Muscle layer of duodenum (tissue), 2 donors: ENCODE data around the gene CAMK2B.

Experiments
- H3K27ac ChIP-seq: one replicate; pipeline ENCODE4 v1.7.0; 2013; ENCODE audit warnings: mild to moderate bottlenecking, low read length
- H3K27me3 ChIP-seq: one replicate; pipeline ENCODE4 v1.7.0; 2013; ENCODE audit warnings: low read depth, mild to moderate bottlenecking, control low read depth, low read length
- H3K36me3 ChIP-seq, 2 donors: one replicate each; pipeline ENCODE4 v1.7.0; 2013; ENCODE audit warnings: low read length in 2 of 2, control low read depth in 1 of 2, mild to moderate bottlenecking in 1 of 2; ENCODE audit not compliant: insufficient read depth in 2 of 2, control insufficient read depth in 1 of 2
- H3K4me1 ChIP-seq, 2 donors: one replicate each; pipeline ENCODE4 v1.7.0; 2013; ENCODE audit warnings: low read length in 2 of 2, mild to moderate bottlenecking in 2 of 2, control low read depth in 1 of 2, moderate library complexity in 1 of 2; ENCODE audit not compliant: insufficient read depth in 2 of 2, control insufficient read depth in 1 of 2
- H3K4me3 ChIP-seq, 2 donors: one replicate each; pipeline ENCODE4 v1.7.0; 2013; ENCODE audit warnings: low read length in 2 of 2, low read depth in 1 of 2, mild to moderate bottlenecking in 1 of 2
- H3K9me3 ChIP-seq, 2 donors: one replicate each; pipeline ENCODE4 v1.7.0; 2013; ENCODE audit warnings: low read length in 2 of 2, control low read depth in 1 of 2, mild to moderate bottlenecking in 1 of 2; ENCODE audit not compliant: control insufficient read depth in 1 of 2
- donor health status: healthy.

The CAMK2B gene

GRCh38 chr7:44277391-44277790, 48.0 kb downstream of the CAMK2B start:
- H3K9me3 ChIP-seq = no peaks in the 10 kb centered on the region
- no peaks in the 10 kb centered on the region for H3K27me3 ChIP-seq
- H3K36me3 ChIP-seq = no peaks in the 10 kb centered on the region
- no peak overlapping the region for H3K4me3 ChIP-seq
- no peaks in the 10 kb centered on the region for H3K4me1 ChIP-seq
- H3K27ac ChIP-seq = no peak overlapping the region

GRCh38 chr7:44276571-44277221, 48.7 kb downstream of the CAMK2B start:
- H3K36me3 ChIP-seq = no peaks in the 10 kb centered on the region
- H3K27ac ChIP-seq = no peak overlapping the region
- no peaks in the 10 kb centered on the region for H3K9me3 ChIP-seq
- H3K27me3 ChIP-seq = no peaks in the 10 kb centered on the region
- H3K4me3 ChIP-seq = no peak overlapping the region
- no peaks in the 10 kb centered on the region for H3K4me1 ChIP-seq

- H3K4me1 ChIP-seq = no peaks in the 10 kb centered on the region
- H3K9me3 ChIP-seq = no peaks in the 10 kb centered on the region
- no peak overlapping the region for H3K27ac ChIP-seq
- no peaks in the 10 kb centered on the region for H3K36me3 ChIP-seq
- no peak overlapping the region for H3K4me3 ChIP-seq
- no peaks in the 10 kb centered on the region for H3K27me3 ChIP-seq
These were observed 49.3 kb downstream of the CAMK2B start for GRCh38 chr7:44275957-44276570.

GRCh38 chr7:44275146-44275545, 50.2 kb downstream of the CAMK2B start:
- H3K36me3 ChIP-seq = no peaks in the 10 kb centered on the region
- H3K4me1 ChIP-seq = no peaks in the 10 kb centered on the region
- no peak overlapping the region for H3K27ac ChIP-seq
- no peaks in the 10 kb centered on the region for H3K9me3 ChIP-seq
- H3K27me3 ChIP-seq = no peaks in the 10 kb centered on the region
- no peak overlapping the region for H3K4me3 ChIP-seq

GRCh38 chr7:44274623-44274975, 50.8 kb downstream of the CAMK2B start:
- no peaks in the 10 kb centered on the region for H3K27me3 ChIP-seq
- no peak overlapping the region for H3K4me3 ChIP-seq
- H3K4me1 ChIP-seq = no peaks in the 10 kb centered on the region
- H3K9me3 ChIP-seq = no peaks in the 10 kb centered on the region
- no peaks in the 10 kb centered on the region for H3K36me3 ChIP-seq
- H3K27ac ChIP-seq = no peak overlapping the region

GRCh38 chr7:44273681-44274622, 51.4 kb downstream of the CAMK2B start:
- no peak overlapping the region for H3K4me3 ChIP-seq
- no peaks in the 10 kb centered on the region for H3K9me3 ChIP-seq
- H3K36me3 ChIP-seq = no peaks in the 10 kb centered on the region
- no peak overlapping the region for H3K27ac ChIP-seq
- H3K27me3 ChIP-seq = no peaks in the 10 kb centered on the region
- no peaks in the 10 kb centered on the region for H3K4me1 ChIP-seq

- H3K9me3 ChIP-seq = no peaks in the 10 kb centered on the region
- H3K27me3 ChIP-seq = no peaks in the 10 kb centered on the region
- H3K36me3 ChIP-seq = no peaks in the 10 kb centered on the region
- no peak overlapping the region for H3K4me3 ChIP-seq
- no peak overlapping the region for H3K27ac ChIP-seq
- no peaks in the 10 kb centered on the region for H3K4me1 ChIP-seq
These were observed 52.4 kb downstream of the CAMK2B start for GRCh38 chr7:44272981-44273380.

- no peaks in the 10 kb centered on the region for H3K4me1 ChIP-seq
- H3K36me3 ChIP-seq = no peaks in the 10 kb centered on the region
- no peak overlapping the region for H3K27ac ChIP-seq
- H3K4me3 ChIP-seq = no peak overlapping the region
- no peaks in the 10 kb centered on the region for H3K9me3 ChIP-seq
- no peaks in the 10 kb centered on the region for H3K27me3 ChIP-seq
These were observed 52.9 kb downstream of the CAMK2B start for GRCh38 chr7:44272456-44272855.

- Histone ChIP-seq H3K36me3 (no peaks in the 10 kb centered on the region), H3K27ac (no peak overlapping the region), H3K4me1 (no peaks in the 10 kb centered on the region), H3K4me3 (no peak overlapping the region), H3K27me3 (no peaks in the 10 kb centered on the region), H3K9me3 (no peaks in the 10 kb centered on the region)
These were observed 55.4 kb downstream of the CAMK2B start for GRCh38 chr7:44269943-44270493.

GRCh38 chr7:44269417-44269816, 56.0 kb downstream of the CAMK2B start:
- H3K4me1 ChIP-seq = no peaks in the 10 kb centered on the region
- H3K27ac ChIP-seq = no peak overlapping the region
- H3K27me3 ChIP-seq = no peaks in the 10 kb centered on the region
- H3K9me3 ChIP-seq = no peaks in the 10 kb centered on the region
- H3K36me3 ChIP-seq = no peaks in the 10 kb centered on the region
- H3K4me3 ChIP-seq = no peak overlapping the region

GRCh38 chr7:44268671-44269070, 56.7 kb downstream of the CAMK2B start:
- H3K4me3 ChIP-seq = no peak overlapping the region

More at GRCh38 chr7:44268671-44269070, 56.7 kb downstream of the CAMK2B start:
- H3K27me3 ChIP-seq = peaks cover 3% of the 10 kb centered on the region
- no peak overlapping the region for H3K27ac ChIP-seq
- no peaks in the 10 kb centered on the region for H3K9me3 ChIP-seq
- H3K4me1 ChIP-seq = no peaks in the 10 kb centered on the region
- H3K36me3 ChIP-seq = no peaks in the 10 kb centered on the region
